HepG2 (cell line): ENCODE measurements around the gene UBR7. TPM values are rescaled to one million over a fixed set of nuclear protein-coding genes. Genes with fewer than 3 reads are reported as not detected.

Experiments used
- ATAC-seq: fragments of 200-7000 bp; cut with Tn5 transposase; 3 replicates; pipeline ENCODE4 v1.9.1; 2020; ENCODE audit warnings: mild to moderate bottlenecking, moderate library complexity
- BruUV-seq: library from RNA; stranded (reverse); fragments of 400-500 nt; replicated peaks from 2 replicates; lab custom pipeline; 2021; lab: Mats Ljungman, UMichigan
- CTCF ChIA-PET: fragments of 300-600 bp; formaldehyde crosslinking; extraction: SDS; loops from one replicate; lab custom pipeline; 2021; ENCODE audit warnings: low total read pairs, inconsistent platforms, low intra/inter-chr PET ratio; lab: Yijun Ruan, JAX
- POLR2A ChIA-PET: fragments of 350-600 bp; sonication (Branson Sonifier 250); formaldehyde crosslinking; loops from one replicate; lab custom pipeline; 2020; ENCODE audit warnings: antibody characterized with exemption, inconsistent platforms; lab: Yijun Ruan, JAX
- DNase-seq: peaks from one replicate; pipeline ENCODE4 v3.0.0-alpha.2; 2015; ENCODE audit warnings: low spot score
- FAIRE-seq: peaks from 3 replicates; lab custom pipeline; 2011; peaks lifted over from hg19 to GRCh38; lab: Jason Lieb, UNC
- H2AFZ ChIP-seq: one replicate; pipeline ENCODE4 v1.6.1; 2011; ENCODE audit warnings: low read length, inconsistent platforms
- H3K27ac ChIP-seq: fragments of 300-600 bp; 3 replicates; pipeline ENCODE4 v1.8.0; 2011; ENCODE audit warnings: mixed run types, mild to moderate bottlenecking, mixed read lengths, low read length, inconsistent platforms; ENCODE audit not compliant: insufficient read depth; ENCODE audit errors: extremely low read length
- H3K27me3 ChIP-seq, 2 experiments: fragments of 200-600 bp in 1 of 2; 2 replicates in 1 of 2; 3 replicates in 1 of 2; pipeline versions ENCODE4 v1.6.0 to v1.8.0; 2011; ENCODE audit warnings: low read length in 2 of 2, mild to moderate bottlenecking in 2 of 2, moderate library complexity in 2 of 2, inconsistent platforms in 1 of 2; ENCODE audit not compliant: insufficient read depth in 2 of 2, control insufficient read depth in 1 of 2
- H3K36me3 ChIP-seq, 2 experiments: fragments of 200-600 bp in 1 of 2; replicated peaks in 1 of 2; 2 replicates in 1 of 2; 3 replicates in 1 of 2; pipeline versions ENCODE4 v1.5.1 to v1.8.0; 2011; ENCODE audit warnings: low read length in 2 of 2, inconsistent platforms in 1 of 2; ENCODE audit not compliant: insufficient read depth in 2 of 2, control insufficient read depth in 1 of 2
- H3K4me1 ChIP-seq: 2 replicates; pipeline ENCODE4 v1.5.1; 2012; ENCODE audit warnings: low read length, inconsistent platforms; ENCODE audit not compliant: insufficient read depth
- H3K4me2 ChIP-seq: 2 replicates; pipeline ENCODE4 v1.6.0; 2011; ENCODE audit warnings: low read depth, low read length, inconsistent platforms
- H3K4me3 ChIP-seq, 3 experiments: fragments of 200-600 bp in 1 of 3; sonication (generic), shearing (Covaris generic) in 1 of 3; replicated peaks in 1 of 3; 2 replicates each; pipeline ENCODE4 v1.5.1; 2011 to 2016; ENCODE audit warnings: low read length in 3 of 3, inconsistent platforms in 2 of 3, low read depth in 2 of 3, mild to moderate bottlenecking in 2 of 3, control low read depth in 1 of 3, mixed read lengths in 1 of 3; ENCODE audit not compliant: insufficient read depth in 1 of 3
- H3K79me2 ChIP-seq: one replicate; pipeline ENCODE4 v1.6.1; 2011; ENCODE audit warnings: low read length, inconsistent platforms; ENCODE audit not compliant: insufficient read depth
- H3K9ac ChIP-seq: 2 replicates; pipeline ENCODE4 v1.6.0; 2011; ENCODE audit warnings: mild to moderate bottlenecking, low read depth, low read length, inconsistent platforms; ENCODE audit not compliant: insufficient read depth
- H3K9me3 ChIP-seq: 2 replicates; pipeline ENCODE4 v1.5.1; 2012; ENCODE audit warnings: mild to moderate bottlenecking, low read length
- H4K20me1 ChIP-seq: 2 replicates; pipeline ENCODE4 v1.6.0; 2011; ENCODE audit warnings: inconsistent platforms, mild to moderate bottlenecking, low read length, moderate library complexity; ENCODE audit not compliant: insufficient read depth
- MAFF ChIP-seq: IDR thresholded peaks from 2 replicates; pipeline ENCODE4 v1.6.1; 2011; ENCODE audit warnings: low read depth, low read length, improper control_type of control experiment
- MAFK ChIP-seq, 2 experiments: IDR thresholded peaks in 1 of 2; conservative IDR thresholded peaks in 1 of 2; 2 replicates each; pipeline ENCODE4 v1.6.1; 2011; ENCODE audit warnings: improper control_type of control experiment in 2 of 2, low read length in 2 of 2
- ZBTB49 ChIP-seq: sonication (generic); formaldehyde crosslinking; IDR thresholded peaks from 2 replicates; pipeline ENCODE4 v1.4.0; 2020; ENCODE audit warnings: missing genetic modification reagents, borderline replicate concordance
- WGBS: methylation state at CpG from one replicate; pipeline ENCODE4 v1.1.6; 2017; ENCODE audit warnings: low lambda C conversion rate; 5-methylcytosine and 5-hydroxymethylcytosine counted together
- in situ Hi-C: cut with HindIII; loops from 2 replicates; pipeline ENCODE4 v1.10.0; 2017; ENCODE audit warnings: low pct_unique_long_range_greater_than_20kb; ENCODE audit not compliant: extremely low pct_ligation_motif_present
- intact Hi-C: fragments of 100-400 bp; cut with micrococcal nuclease; formaldehyde crosslinking; loops from one replicate; pipeline ENCODE4 v1.10.0; 2022; ENCODE audit not compliant: unreplicated experiment
- polyA plus RNA-seq, 8 experiments: library from polyadenylated mRNA; depleted of rRNA in 3 of 8; stranded (reverse) in 7 of 8; unstranded in 1 of 8; fragments of >200 nt; fragmentation: Illumina TruSeq in 4 of 8; extraction: Trizol in 4 of 8; gene quantifications; 2 replicates each; pipeline versions ENCODE4 v1.2.1 to v1.2.3, GENCODE V29; 2011 to 2016; ENCODE audit warnings: low read depth in 4 of 8, missing spikeins in 1 of 8, mixed read lengths in 1 of 8; ENCODE audit not compliant: insufficient read depth in 1 of 8
- total RNA-seq, 5 experiments: library from RNA; depleted of rRNA; stranded (reverse); fragments of >200 nt; fragmentation: Illumina TruSeq; extraction: Trizol; gene quantifications; 2 replicates each; pipeline ENCODE4 v1.2.3, GENCODE V29; 2016; ENCODE audit warnings: low read depth in 1 of 5
- TF ChIP-seq, protein P1 (sequence below): sonication (generic); formaldehyde crosslinking; conservative IDR thresholded peaks from 2 replicates; pipeline ENCODE4 v1.8.1; 2023; ENCODE audit warnings: missing genetic modification reagents

UBR7 gene
- total and polyA plus RNA-seq, 2 of the 13 experiments (the other 11 are each of a cell fraction or from before 2014, with no cell fraction given) = 11.0 to 19.7 TPM

GRCh38 chr14:93228550-93228949 is 21.5 kb downstream of the UBR7 start:
- ChIA-PET POLR2A (no interaction called here), CTCF (no interaction called here)
- BruUV-seq = no TSS peak
- 97% methylated on average over 7 of the region's 8 CpGs for WGBS
- H3K27me3 ChIP-seq = no peaks in the 10 kb centered on the region
- no peaks in the 10 kb centered on the region for H3K79me2 ChIP-seq
- no peaks in the 10 kb centered on the region for H3K4me1 ChIP-seq
- TF ChIP-seq, protein P1, sequence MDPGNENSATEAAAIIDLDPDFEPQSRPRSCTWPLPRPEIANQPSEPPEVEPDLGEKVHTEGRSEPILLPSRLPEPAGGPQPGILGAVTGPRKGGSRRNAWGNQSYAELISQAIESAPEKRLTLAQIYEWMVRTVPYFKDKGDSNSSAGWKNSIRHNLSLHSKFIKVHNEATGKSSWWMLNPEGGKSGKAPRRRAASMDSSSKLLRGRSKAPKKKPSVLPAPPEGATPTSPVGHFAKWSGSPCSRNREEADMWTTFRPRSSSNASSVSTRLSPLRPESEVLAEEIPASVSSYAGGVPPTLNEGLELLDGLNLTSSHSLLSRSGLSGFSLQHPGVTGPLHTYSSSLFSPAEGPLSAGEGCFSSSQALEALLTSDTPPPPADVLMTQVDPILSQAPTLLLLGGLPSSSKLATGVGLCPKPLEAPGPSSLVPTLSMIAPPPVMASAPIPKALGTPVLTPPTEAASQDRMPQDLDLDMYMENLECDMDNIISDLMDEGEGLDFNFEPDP (CRISPR knock-in tag) = no peak
- TF ChIP-seq ZBTB49 (CRISPR knock-in tag) (no peak), MAFF (peak; percentile 62), MAFK (conservative IDR thresholded peaks at IDR 0.05 in 1 of 2, IDR thresholded peaks at IDR 0.05 in 1 of 2; ENCODE audit: low read length in 2 of 2) (peak; percentile 78)
- no peak overlapping the region for H2AFZ ChIP-seq
- no peak overlapping the region for H3K9ac ChIP-seq
- H3K4me3 ChIP-seq = no peak overlapping the region
- peaks cover 5 to 11% of the 10 kb centered on the region in 2 experiments for H3K36me3 ChIP-seq
- no peaks in the 10 kb centered on the region for H4K20me1 ChIP-seq
- FAIRE-seq (no peak), ATAC-seq (no peak), DNase-seq (no peak)
- H3K9me3 ChIP-seq = no peaks in the 10 kb centered on the region
- no peak overlapping the region for H3K27ac ChIP-seq
- no peak overlapping the region for H3K4me2 ChIP-seq
- intact Hi-C loops (no loop called here), in situ Hi-C loops (no loop called here)
